B cell (primary cell): ENCODE measurements around the gene JCAD. TPM values are rescaled to one million over a fixed set of nuclear protein-coding genes. Genes with fewer than 3 reads are reported as not detected.

Experiments used
- ATAC-seq: fragments of 200-7000 bp; cut with Tn5 transposase; one replicate; pipeline ENCODE4 v1.10.0; 2021; ENCODE audit warnings: low read depth, mild to moderate bottlenecking, moderate number of reproducible peaks, moderate library complexity
- CTCF ChIA-PET: fragments of 350-600 bp; sonication (Branson Sonifier 250); formaldehyde crosslinking; loops from one replicate; lab custom pipeline; 2021; ENCODE audit warnings: antibody characterized with exemption, inconsistent platforms; lab: Charles Lee
- POLR2A ChIA-PET: fragments of 350-600 bp; sonication (Branson Sonifier 250); formaldehyde crosslinking; loops from one replicate; lab custom pipeline; 2021; ENCODE audit warnings: antibody characterized with exemption; lab: Charles Lee
- DNase-seq: peaks from one replicate; pipeline ENCODE4 v3.0.0; 2013
- H2AFZ ChIP-seq: 2 replicates; pipeline ENCODE4 v1.6.1; 2012; ENCODE audit warnings: mild to moderate bottlenecking, low read depth, low read length; ENCODE audit not compliant: insufficient read depth, poor library complexity, severe bottlenecking
- H3K27ac ChIP-seq, 2 donors: 1 replicate in 1 of 2; 2 replicates in 1 of 2; pipeline ENCODE4 v1.5.1; 2012 to 2013; ENCODE audit warnings: low read length in 2 of 2, mild to moderate bottlenecking in 2 of 2, moderate library complexity in 1 of 2
- H3K27me3 ChIP-seq, 4 experiments: fragments of 200-600 bp in 1 of 4; sonication (generic) in 1 of 4; replicated peaks in 1 of 4; 1 replicate in 2 of 4; 2 replicates in 2 of 4; pipeline versions ENCODE4 v1.6.1 to v1.7.0; 2013 to 2016; ENCODE audit warnings: low read length in 3 of 4, mild to moderate bottlenecking in 2 of 4, mixed read lengths in 1 of 4, moderate library complexity in 1 of 4; ENCODE audit not compliant: insufficient read depth in 4 of 4, control insufficient read depth in 3 of 4; ENCODE audit errors: control extremely low read depth in 1 of 4
- H3K36me3 ChIP-seq, 2 experiments: replicated peaks in 1 of 2; 1 replicate in 1 of 2; 2 replicates in 1 of 2; pipeline versions ENCODE4 v1.6.1 to v1.7.1; 2013; ENCODE audit warnings: low read length in 1 of 2; ENCODE audit not compliant: insufficient read depth in 2 of 2, control insufficient read depth in 1 of 2; ENCODE audit errors: control extremely low read depth in 1 of 2, extremely low read depth in 1 of 2
- H3K4me1 ChIP-seq, 2 donors: fragments of 200-600 bp in 1 of 2; sonication (generic) in 1 of 2; 1 replicate in 1 of 2; 2 replicates in 1 of 2; pipeline versions ENCODE4 v1.5.1 to v1.6.1; 2013 to 2017; ENCODE audit warnings: low read length in 2 of 2; ENCODE audit not compliant: control insufficient read depth in 2 of 2, insufficient read depth in 2 of 2
- H3K4me2 ChIP-seq: replicated peaks from 2 replicates; pipeline ENCODE3; 2012; ENCODE audit warnings: mild to moderate bottlenecking, low read depth, low read length; ENCODE audit not compliant: poor library complexity, severe bottlenecking
- H3K4me3 ChIP-seq, 5 experiments: fragments of 200-600 bp in 1 of 5; sonication (generic) in 1 of 5; 1 replicate in 3 of 5; 2 replicates in 2 of 5; pipeline versions ENCODE4 v1.5.1 to v1.7.0; 2011 to 2016; ENCODE audit warnings: low read length in 4 of 5, mild to moderate bottlenecking in 4 of 5, low read depth in 2 of 5, control low read depth in 1 of 5, moderate library complexity in 1 of 5; ENCODE audit not compliant: insufficient read depth in 1 of 5; ENCODE audit errors: control extremely low read depth in 1 of 5, extremely low read depth in 1 of 5
- H3K79me2 ChIP-seq: fragments of 200-600 bp; sonication (generic); one replicate; pipeline ENCODE4 v1.6.0; 2016; ENCODE audit warnings: low read length; ENCODE audit not compliant: control insufficient read depth, insufficient read depth
- H3K9ac ChIP-seq: fragments of 200-600 bp; sonication (generic); 2 replicates; pipeline ENCODE4 v1.6.1; 2017; ENCODE audit warnings: mild to moderate bottlenecking, low read length, moderate library complexity
- H3K9me3 ChIP-seq, 3 donors: one replicate each; pipeline versions ENCODE4 v1.6.1 to v1.7.1; 2013; ENCODE audit warnings: low read length in 2 of 3; ENCODE audit not compliant: control insufficient read depth in 2 of 3, insufficient read depth in 1 of 3; ENCODE audit errors: control extremely low read depth in 1 of 3
- H4K20me1 ChIP-seq: 2 replicates; pipeline ENCODE4 v1.6.0; 2012; ENCODE audit warnings: mild to moderate bottlenecking, low read length; ENCODE audit not compliant: insufficient read depth, control insufficient read depth, poor library complexity, severe bottlenecking
- H3K27ac Mint-ChIP-seq: one replicate; pipeline ENCODE4 v1.8.0; 2021; ENCODE audit warnings: mixed read lengths
- H3K27me3 Mint-ChIP-seq: one replicate; pipeline ENCODE4 v1.8.0; 2021; ENCODE audit warnings: mixed read lengths
- H3K4me1 Mint-ChIP-seq: one replicate; pipeline ENCODE4 v1.8.0; 2021; ENCODE audit warnings: mixed read lengths
- H3K4me3 Mint-ChIP-seq: one replicate; pipeline ENCODE4 v1.8.0; 2021; ENCODE audit warnings: mixed read lengths
- H3K9me3 Mint-ChIP-seq: one replicate; pipeline ENCODE4 v1.8.0; 2022; ENCODE audit warnings: mixed read lengths; ENCODE audit not compliant: insufficient read depth
- CTCF ChIP-seq: fragments of 200-600 bp; IDR thresholded peaks from one replicate; pipeline ENCODE4 v1.8.0; 2022; ENCODE audit warnings: antibody characterized with exemption, mild to moderate bottlenecking
- EZH2 ChIP-seq: IDR thresholded peaks from 2 replicates; pipeline ENCODE4 v1.6.1; 2012; ENCODE audit warnings: borderline replicate concordance, low read depth, mild to moderate bottlenecking, moderate library complexity, low read length; ENCODE audit not compliant: insufficient read depth, poor library complexity, severe bottlenecking
- WGBS: methylation state at CpG from one replicate; pipeline ENCODE4 v1.1.5; 2013; ENCODE audit warnings: missing lambda C conversion rate; ENCODE audit not compliant: insufficient coverage; 5-methylcytosine and 5-hydroxymethylcytosine counted together
- intact Hi-C: fragments of 100-400 bp; cut with micrococcal nuclease; formaldehyde crosslinking; loops from one replicate; pipeline ENCODE4 v1.10.0; 2022
- polyA plus RNA-seq: library from polyadenylated mRNA; depleted of rRNA; stranded (reverse); fragments of >200 nt; gene quantifications from 2 replicates; pipeline ENCODE4 v1.2.3, GENCODE V29; 2012
- total RNA-seq, 2 donors: library from RNA; stranded (reverse); fragments of 120-200 nt in 1 of 2; gene quantifications; 1 replicate in 1 of 2; 2 replicates in 1 of 2; pipeline versions ENCODE4 v1.2.3 to v1.2.4, GENCODE V29; 2013 to 2022

The JCAD gene
- total and polyA plus RNA-seq, 2 donors (not counting 1 experiment from before 2014, with no cell fraction given), result 0.37 TPM; not detected in 1

- H3K4me2 ChIP-seq, result no peak overlapping the region
- Mint-ChIP-seq H3K27me3 (peaks cover 17% of the 10 kb centered on the region), H3K4me3 (no peak overlapping the region), H3K27ac (no peak overlapping the region), H3K4me1 (no peaks in the 10 kb centered on the region), H3K9me3 (no peaks in the 10 kb centered on the region)
- no peaks in the 10 kb centered on the region for H3K4me1 ChIP-seq
- ATAC-seq (no peak), DNase-seq (no peak)
- H4K20me1 ChIP-seq, result no peaks in the 10 kb centered on the region
- intact Hi-C loops, result no loop called here
- POLR2A ChIA-PET, result no interaction called here
- no peaks in the 10 kb centered on the region for H3K27me3 ChIP-seq
- no peak overlapping the region for H3K9ac ChIP-seq
- no peaks in the 10 kb centered on the region for H3K36me3 ChIP-seq
- H3K79me2 ChIP-seq, result no peaks in the 10 kb centered on the region
- 100% methylated on average over 1 of the region's 4 CpGs for WGBS
- H3K4me3 ChIP-seq, result no peak overlapping the region
- TF ChIP-seq CTCF (no peak), EZH2 (no peak)
- CTCF ChIA-PET, result no interaction called here
- H3K27ac ChIP-seq, result no peak overlapping the region
- peaks cover 0 to 3% (median under 1%) of the 10 kb centered on the region in 3 donors for H3K9me3 ChIP-seq
- no peak overlapping the region for H2AFZ ChIP-seq
These were observed 82.2 kb downstream of the JCAD start for GRCh38 chr10:29977171-29977570.

GRCh38 chr10:29976134-29976533 is 83.3 kb downstream of the JCAD start:
- intact Hi-C loops, result no loop called here
- CTCF ChIA-PET, result no interaction called here
- WGBS, result no CpG with 5 or more reads among the region's 2 CpGs

More at GRCh38 chr10:29976134-29976533, 83.3 kb downstream of the JCAD start:
- POLR2A ChIA-PET, result no interaction called here
- H3K9me3 Mint-ChIP-seq, result no peaks in the 10 kb centered on the region
- no peak overlapping the region for H3K27ac Mint-ChIP-seq
- Histone ChIP-seq H3K9ac (no peak overlapping the region), H3K79me2 (no peaks in the 10 kb centered on the region), H3K4me2 (no peak overlapping the region), H3K9me3 (peaks cover 0 to 3% (median 0%) of the 10 kb centered on the region in 3 donors), H4K20me1 (no peaks in the 10 kb centered on the region), H3K36me3 (no peaks in the 10 kb centered on the region), H3K27ac (no peak overlapping the region), H3K4me3 (no peak overlapping the region), H2AFZ (no peak overlapping the region), H3K4me1 (no peaks in the 10 kb centered on the region), H3K27me3 (no peaks in the 10 kb centered on the region)
- no peak overlapping the region for H3K4me3 Mint-ChIP-seq
- peaks cover 19% of the 10 kb centered on the region for H3K27me3 Mint-ChIP-seq
- DNase-seq (no peak), ATAC-seq (no peak)
- TF ChIP-seq EZH2, result no peak
- no peak for TF ChIP-seq CTCF
- no peaks in the 10 kb centered on the region for H3K4me1 Mint-ChIP-seq
